Testis (tissue), 2 donors: Measurements from ENCODE around the gene POPDC2.

Experiments
- POLR2A ChIP-seq: fragments of 450-650 bp; IDR thresholded peaks from one replicate; pipeline ENCODE4 v1.6.1; 2017; ENCODE audit warnings: antibody characterized with exemption, mild to moderate bottlenecking, moderate library complexity
- TF ChIP-seq, protein P1 (sequence below), 3 experiments: fragments of 450-650 bp in 2 of 3; fragments of 200-600 bp in 1 of 3; sonication (generic) in 1 of 3; IDR thresholded peaks; one replicate each; pipeline ENCODE4 v1.5.1; 2016 to 2019; ENCODE audit warnings: antibody characterized with exemption in 3 of 3, mild to moderate bottlenecking in 2 of 3, moderate library complexity in 1 of 3

DNA sequence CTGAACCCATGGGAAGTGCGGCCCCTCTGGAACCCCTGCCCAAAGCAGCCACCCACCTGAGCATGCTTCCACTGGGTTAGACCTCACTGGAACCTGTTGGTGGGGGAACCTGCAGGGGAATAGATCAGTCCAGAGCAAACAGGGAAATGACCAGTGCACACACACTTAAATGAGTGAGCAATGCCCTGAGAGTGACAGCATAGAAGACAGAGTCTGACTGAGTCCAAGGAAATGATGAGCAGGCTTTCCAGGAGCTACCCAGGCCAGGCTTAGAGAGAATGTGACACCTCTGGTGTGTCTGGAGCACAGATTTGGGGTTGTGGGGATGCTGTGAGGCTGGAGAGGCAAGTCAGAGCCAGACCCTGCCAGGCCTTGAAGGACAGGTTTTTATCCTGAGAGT lies 34.2 kb downstream of the POPDC2 start:
- TF ChIP-seq, protein P1, sequence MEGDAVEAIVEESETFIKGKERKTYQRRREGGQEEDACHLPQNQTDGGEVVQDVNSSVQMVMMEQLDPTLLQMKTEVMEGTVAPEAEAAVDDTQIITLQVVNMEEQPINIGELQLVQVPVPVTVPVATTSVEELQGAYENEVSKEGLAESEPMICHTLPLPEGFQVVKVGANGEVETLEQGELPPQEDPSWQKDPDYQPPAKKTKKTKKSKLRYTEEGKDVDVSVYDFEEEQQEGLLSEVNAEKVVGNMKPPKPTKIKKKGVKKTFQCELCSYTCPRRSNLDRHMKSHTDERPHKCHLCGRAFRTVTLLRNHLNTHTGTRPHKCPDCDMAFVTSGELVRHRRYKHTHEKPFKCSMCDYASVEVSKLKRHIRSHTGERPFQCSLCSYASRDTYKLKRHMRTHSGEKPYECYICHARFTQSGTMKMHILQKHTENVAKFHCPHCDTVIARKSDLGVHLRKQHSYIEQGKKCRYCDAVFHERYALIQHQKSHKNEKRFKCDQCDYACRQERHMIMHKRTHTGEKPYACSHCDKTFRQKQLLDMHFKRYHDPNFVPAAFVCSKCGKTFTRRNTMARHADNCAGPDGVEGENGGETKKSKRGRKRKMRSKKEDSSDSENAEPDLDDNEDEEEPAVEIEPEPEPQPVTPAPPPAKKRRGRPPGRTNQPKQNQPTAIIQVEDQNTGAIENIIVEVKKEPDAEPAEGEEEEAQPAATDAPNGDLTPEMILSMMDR (IDR thresholded peaks at IDR 0.05): no peak
- TF ChIP-seq POLR2A: no peak
